Stimulated activated naive CD8-positive, alpha-beta T cell treated with anti-CD3 and anti-CD28 coated beads, Interleukin-15, Interleukin-2, amounts not matched to agents 100 ng/mL and 50 ng/mL, for 24 hours (primary cell): ENCODE data around the gene ZBTB47.

ENCODE experiments used
- H3K27ac Mint-ChIP-seq: one replicate; pipeline ENCODE4 v1.8.0; 2021; ENCODE audit warnings: mild to moderate bottlenecking, mixed read lengths
- H3K27me3 Mint-ChIP-seq: one replicate; pipeline ENCODE4 v1.8.0; 2021; ENCODE audit warnings: mixed read lengths
- H3K36me3 Mint-ChIP-seq: one replicate; pipeline ENCODE4 v1.8.0; 2021; ENCODE audit warnings: low read depth, mixed read lengths
- H3K4me1 Mint-ChIP-seq: one replicate; pipeline ENCODE4 v1.8.0; 2021; ENCODE audit warnings: low read depth, mixed read lengths
- H3K4me3 Mint-ChIP-seq: one replicate; pipeline ENCODE4 v1.8.0; 2021; ENCODE audit warnings: mild to moderate bottlenecking, mixed read lengths
- H3K9me3 Mint-ChIP-seq: one replicate; pipeline ENCODE4 v1.8.0; 2021; ENCODE audit warnings: mixed read lengths

ZBTB47 gene

DNA sequence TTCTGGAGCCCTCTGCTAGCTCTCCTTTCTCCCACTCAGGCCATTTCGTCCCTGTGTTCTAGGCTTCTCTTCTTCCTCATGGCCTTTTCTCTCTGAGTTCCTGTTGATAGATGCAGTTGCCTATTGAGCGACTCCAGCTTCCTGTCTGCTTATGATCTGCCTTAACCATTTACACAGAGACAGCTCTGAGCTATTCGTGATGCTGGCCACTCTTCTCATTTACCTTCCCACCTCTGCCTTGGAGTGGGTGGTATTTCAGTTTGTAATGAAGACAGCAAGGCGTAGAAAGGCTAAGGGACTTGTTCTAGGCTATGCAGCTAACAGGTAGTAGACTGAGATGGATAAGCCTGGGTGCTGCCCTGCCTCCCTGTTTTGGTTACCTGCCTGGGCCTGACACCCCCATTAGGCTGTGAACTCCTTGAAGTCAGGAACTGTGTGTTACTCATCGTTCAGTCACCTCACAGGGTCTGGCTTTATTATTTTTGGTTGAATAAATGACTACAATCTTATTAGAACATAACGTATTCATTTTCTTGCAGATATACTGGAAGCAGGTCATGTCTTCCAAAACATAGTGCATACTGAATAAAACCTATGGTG is 12.6 kb upstream of the ZBTB47 start:
- Mint-ChIP-seq H3K36me3 (peaks cover 40% of the 10 kb centered on the region), H3K27me3 (no peaks in the 10 kb centered on the region), H3K27ac (peak overlapping the region; percentile 28), H3K4me1 (no peaks in the 10 kb centered on the region), H3K4me3 (no peak overlapping the region), H3K9me3 (no peaks in the 10 kb centered on the region)

DNA sequence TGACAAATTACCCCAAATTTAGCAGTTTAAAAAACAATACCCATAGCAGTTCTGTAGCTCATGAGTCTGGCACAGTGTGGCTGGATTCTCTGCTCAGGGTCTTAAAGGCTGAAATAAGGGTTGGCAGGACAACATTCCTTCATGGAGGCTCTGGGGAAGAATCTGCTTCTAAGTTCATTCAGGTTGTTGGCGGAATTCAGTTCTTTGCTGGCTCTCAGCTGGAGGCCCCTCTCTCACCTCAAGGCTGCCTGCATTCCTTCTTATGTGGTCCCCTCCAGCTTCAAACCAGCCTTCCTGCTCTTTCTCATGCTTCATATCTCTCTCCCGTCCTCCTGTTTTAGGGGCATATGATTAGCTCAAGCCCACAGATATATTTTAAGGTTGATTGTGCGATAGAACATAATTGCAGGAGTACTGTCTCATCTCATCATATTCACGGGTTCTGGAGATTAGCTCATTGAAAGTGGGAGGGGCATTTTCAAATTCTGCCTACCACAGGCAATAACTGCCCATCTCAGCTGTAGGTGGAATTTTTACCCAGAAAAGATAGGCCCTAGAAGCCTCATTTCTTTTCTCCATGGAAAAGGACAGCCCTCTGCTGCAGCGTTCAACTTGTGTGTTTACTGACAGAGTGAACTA is 5.6 kb upstream of the ZBTB47 start:
- Mint-ChIP-seq H3K4me1 (peaks cover 19% of the 10 kb centered on the region), H3K4me3 (no peak overlapping the region), H3K27ac (peak overlapping the region; percentile 13), H3K9me3 (no peaks in the 10 kb centered on the region), H3K36me3 (peaks cover 50% of the 10 kb centered on the region), H3K27me3 (no peaks in the 10 kb centered on the region)

DNA sequence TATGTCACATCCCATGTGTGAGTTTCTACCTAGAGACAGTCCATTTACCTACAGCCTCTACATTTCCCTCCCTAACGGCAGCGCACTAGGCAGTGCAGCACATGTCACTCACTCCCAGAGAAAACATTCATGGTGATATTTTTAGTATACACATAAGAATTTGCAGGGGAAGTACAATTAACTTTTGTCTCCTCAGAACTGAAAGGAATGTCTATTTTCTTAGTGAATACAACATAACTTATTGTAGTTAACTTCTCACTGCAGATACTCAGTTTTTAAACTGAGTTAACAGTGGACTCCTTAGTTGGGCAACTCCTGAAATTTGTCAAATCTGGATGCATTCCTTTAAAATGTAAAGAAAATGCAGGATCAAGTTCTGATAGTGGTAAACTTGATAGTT is 4.5 kb upstream of the ZBTB47 start:
- peaks cover 40% of the 10 kb centered on the region for H3K36me3 Mint-ChIP-seq
- no peak overlapping the region for H3K4me3 Mint-ChIP-seq
- H3K9me3 Mint-ChIP-seq: no peaks in the 10 kb centered on the region
- peaks cover 28% of the 10 kb centered on the region for H3K4me1 Mint-ChIP-seq
- no peaks in the 10 kb centered on the region for H3K27me3 Mint-ChIP-seq
- peak overlapping the region; percentile 63 for H3K27ac Mint-ChIP-seq

- no peak overlapping the region for H3K4me3 Mint-ChIP-seq
- H3K9me3 Mint-ChIP-seq: no peaks in the 10 kb centered on the region
- peak overlapping the region; percentile 61 for H3K27ac Mint-ChIP-seq
- peaks cover 28% of the 10 kb centered on the region for H3K4me1 Mint-ChIP-seq
- H3K27me3 Mint-ChIP-seq: no peaks in the 10 kb centered on the region
- peaks cover 34% of the 10 kb centered on the region for H3K36me3 Mint-ChIP-seq
Measured at GRCh38 chr3:42649783-42650182, 3.7 kb upstream of the ZBTB47 start.

GRCh38 chr3:42651248-42652091 is 2.0 kb upstream of the ZBTB47 start:
- Mint-ChIP-seq H3K36me3 (peaks cover 21% of the 10 kb centered on the region), H3K4me1 (peaks cover 28% of the 10 kb centered on the region), H3K9me3 (no peaks in the 10 kb centered on the region), H3K27ac (no peak overlapping the region), H3K27me3 (no peaks in the 10 kb centered on the region), H3K4me3 (no peak overlapping the region)

DNA sequence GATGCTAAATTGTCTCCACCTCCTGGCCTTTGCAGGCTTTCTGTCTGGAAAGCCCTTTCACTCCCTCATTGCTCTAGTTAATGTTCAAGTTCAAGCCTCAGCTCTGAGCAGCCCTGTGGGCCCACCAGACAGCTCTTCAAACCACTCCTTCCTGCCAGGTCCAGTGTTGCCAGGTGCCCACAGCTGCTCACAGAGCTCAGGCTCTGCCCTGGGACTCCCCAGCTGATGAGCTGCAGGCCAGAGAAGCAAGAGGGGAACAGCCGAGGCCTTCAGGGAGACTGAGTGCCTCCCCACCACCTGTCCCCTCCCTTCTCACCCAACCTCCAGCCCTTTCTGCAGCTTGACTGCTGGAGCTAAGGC is 1.3 kb upstream of the ZBTB47 start:
- no peaks in the 10 kb centered on the region for H3K27me3 Mint-ChIP-seq
- H3K27ac Mint-ChIP-seq: no peak overlapping the region
- H3K9me3 Mint-ChIP-seq: no peaks in the 10 kb centered on the region
- H3K36me3 Mint-ChIP-seq: peaks cover 13% of the 10 kb centered on the region
- H3K4me3 Mint-ChIP-seq: no peak overlapping the region
- H3K4me1 Mint-ChIP-seq: peaks cover 21% of the 10 kb centered on the region

GRCh38 chr3:42652611-42653302 is 740 bp upstream of the ZBTB47 start:
- H3K9me3 Mint-ChIP-seq: no peaks in the 10 kb centered on the region
- H3K36me3 Mint-ChIP-seq: peaks cover 12% of the 10 kb centered on the region
- H3K4me1 Mint-ChIP-seq: peaks cover 20% of the 10 kb centered on the region

DNA sequence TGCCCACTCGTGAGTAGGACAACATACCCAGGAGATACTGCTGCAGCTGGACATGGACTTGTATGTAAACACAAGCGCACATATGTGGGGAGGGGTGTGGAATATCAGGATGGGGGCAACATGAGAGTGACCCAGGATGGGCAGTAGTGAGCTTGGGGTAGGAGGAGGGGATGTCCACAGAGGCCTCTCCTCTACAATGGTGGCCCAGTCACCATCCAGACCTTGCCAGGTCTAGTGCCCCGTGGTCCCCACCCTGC is 266 bp upstream of the ZBTB47 start:
- Mint-ChIP-seq H3K4me1 (peaks cover 20% of the 10 kb centered on the region), H3K9me3 (no peaks in the 10 kb centered on the region), H3K27ac (no peak overlapping the region), H3K4me3 (peak overlapping the region; percentile 17), H3K36me3 (peaks cover 7% of the 10 kb centered on the region), H3K27me3 (no peaks in the 10 kb centered on the region)

More at GRCh38 chr3:42652611-42653302, 740 bp upstream of the ZBTB47 start:
- H3K4me3 Mint-ChIP-seq: peak overlapping the region; percentile 17
- H3K27ac Mint-ChIP-seq: no peak overlapping the region
- H3K27me3 Mint-ChIP-seq: no peaks in the 10 kb centered on the region

GRCh38 chr3:42654331-42655201 is 1.1 kb downstream of the ZBTB47 start:
- Mint-ChIP-seq H3K4me3 (peak overlapping the region; percentile 23), H3K36me3 (no peaks in the 10 kb centered on the region), H3K27me3 (no peaks in the 10 kb centered on the region), H3K9me3 (no peaks in the 10 kb centered on the region), H3K27ac (no peak overlapping the region), H3K4me1 (peaks cover 20% of the 10 kb centered on the region)

DNA sequence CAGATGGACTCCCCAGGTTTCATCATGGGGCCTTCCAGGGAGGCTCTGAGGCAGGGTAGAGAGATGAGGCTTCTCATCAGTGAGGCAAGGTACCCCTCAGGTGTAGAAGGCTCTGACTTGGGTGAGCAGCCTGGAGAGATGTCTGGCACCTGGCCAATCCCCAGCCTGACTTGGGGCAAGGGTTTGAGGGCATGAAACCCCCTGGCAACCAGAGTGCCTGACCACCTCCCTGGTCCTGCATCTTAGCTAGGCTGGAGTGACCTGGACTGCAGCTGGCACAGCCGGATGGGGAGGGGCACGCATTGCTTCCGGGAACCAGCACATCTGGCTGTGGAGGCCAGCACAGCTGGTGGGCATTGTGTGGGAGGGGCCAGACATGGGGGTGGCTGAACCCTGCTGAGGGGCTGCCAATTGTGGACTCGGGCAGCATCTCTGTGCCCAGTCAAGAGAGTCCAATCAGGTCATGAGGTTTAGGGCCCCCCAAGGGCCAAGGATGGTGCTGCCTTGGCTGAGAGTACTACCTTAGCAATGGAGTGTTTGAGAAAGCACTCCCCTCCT is 1.9 kb downstream of the ZBTB47 start:
- Mint-ChIP-seq H3K27ac (no peak overlapping the region), H3K27me3 (no peaks in the 10 kb centered on the region), H3K36me3 (no peaks in the 10 kb centered on the region), H3K9me3 (no peaks in the 10 kb centered on the region), H3K4me3 (peak overlapping the region; percentile 23), H3K4me1 (peaks cover 20% of the 10 kb centered on the region)

GRCh38 chr3:42655980-42656679 is 2.6 kb downstream of the ZBTB47 start:
- Mint-ChIP-seq H3K9me3 (no peaks in the 10 kb centered on the region), H3K27ac (no peak overlapping the region), H3K4me1 (peaks cover 20% of the 10 kb centered on the region), H3K27me3 (no peaks in the 10 kb centered on the region), H3K36me3 (no peaks in the 10 kb centered on the region), H3K4me3 (no peak overlapping the region)

DNA sequence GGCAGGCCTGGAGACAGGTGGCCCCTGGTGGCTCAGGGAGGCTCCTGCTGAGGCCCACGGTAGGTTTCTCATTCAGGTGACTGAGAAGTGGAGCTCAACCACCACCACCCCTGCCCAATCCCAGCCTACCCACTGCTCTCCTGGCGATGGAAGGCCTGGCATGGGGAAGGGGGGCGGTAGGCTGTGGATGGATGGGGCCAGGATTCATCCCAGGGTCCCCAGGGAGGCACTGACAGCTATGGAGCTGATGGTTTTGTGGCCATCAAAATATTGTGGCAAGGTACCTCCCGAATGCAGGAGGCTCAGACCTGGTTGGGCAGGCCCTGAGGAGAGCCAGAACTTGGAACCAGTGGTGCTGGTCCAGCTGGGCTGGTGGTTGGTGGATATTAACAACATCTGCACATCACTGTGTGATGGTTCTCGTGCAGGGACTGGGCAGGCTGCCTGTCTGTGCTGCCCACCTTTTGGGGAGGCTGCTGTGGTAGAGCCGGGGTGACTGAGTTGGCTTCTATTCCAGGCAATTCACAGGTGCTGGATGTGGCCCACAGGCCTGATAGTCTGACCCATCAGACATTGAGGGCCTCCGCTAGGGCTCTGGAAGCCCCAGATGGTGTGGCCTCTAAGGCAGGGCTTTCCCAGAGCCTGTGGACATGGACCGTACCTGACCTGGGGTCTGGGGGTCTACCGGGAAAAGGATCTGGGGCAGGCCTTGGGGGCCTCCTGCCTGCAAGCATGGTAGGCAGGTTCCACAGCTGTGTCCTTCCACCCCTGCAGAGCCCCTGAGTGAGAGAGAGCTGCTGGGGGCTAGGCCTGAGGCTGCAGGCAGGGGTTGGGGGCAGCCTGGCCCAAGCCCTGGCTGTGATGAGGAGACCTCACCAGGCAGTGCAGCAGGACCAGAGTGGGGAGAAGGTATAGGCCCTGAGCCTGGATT is 3.4 kb downstream of the ZBTB47 start:
- no peaks in the 10 kb centered on the region for H3K36me3 Mint-ChIP-seq
- no peak overlapping the region for H3K4me3 Mint-ChIP-seq
- no peaks in the 10 kb centered on the region for H3K9me3 Mint-ChIP-seq
- peaks cover 19% of the 10 kb centered on the region for H3K4me1 Mint-ChIP-seq
- H3K27ac Mint-ChIP-seq: no peak overlapping the region
- no peaks in the 10 kb centered on the region for H3K27me3 Mint-ChIP-seq

DNA sequence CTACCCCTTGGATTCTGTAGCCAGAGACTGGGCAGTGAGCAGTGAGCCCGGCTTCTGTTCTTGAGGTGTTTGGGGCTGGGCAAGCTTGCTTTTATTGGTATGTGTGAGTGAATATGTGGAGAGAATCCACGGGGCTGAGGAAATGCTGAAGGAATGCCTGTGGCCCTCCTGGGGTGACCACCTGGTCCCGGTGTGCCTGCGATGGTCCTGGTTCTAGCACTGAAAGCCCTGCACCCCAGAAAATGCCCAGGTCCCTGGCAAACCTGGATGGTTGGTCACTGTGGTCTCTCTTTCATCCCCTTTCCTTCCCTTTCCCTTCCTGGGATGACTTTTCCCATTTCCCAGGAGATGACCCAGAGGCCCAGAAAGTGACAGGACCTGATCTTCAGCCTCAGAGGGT is 4.2 kb downstream of the ZBTB47 start:
- Mint-ChIP-seq H3K27me3 (no peaks in the 10 kb centered on the region), H3K4me1 (peaks cover 11% of the 10 kb centered on the region), H3K9me3 (no peaks in the 10 kb centered on the region), H3K27ac (no peak overlapping the region), H3K36me3 (no peaks in the 10 kb centered on the region), H3K4me3 (no peak overlapping the region)
